CD4-positive, alpha-beta T cell treated with Interleukin-10 for 1 hour (primary cell): ENCODE data around the gene NECAB2.
A peak's percentile ranks its signal among the peaks of the same experiment; 100 is the strongest.

Experiments
- DNase-seq: peaks from one replicate; pipeline ENCODE4 v3.0.0-alpha.2; 2020

NECAB2 gene

DNA sequence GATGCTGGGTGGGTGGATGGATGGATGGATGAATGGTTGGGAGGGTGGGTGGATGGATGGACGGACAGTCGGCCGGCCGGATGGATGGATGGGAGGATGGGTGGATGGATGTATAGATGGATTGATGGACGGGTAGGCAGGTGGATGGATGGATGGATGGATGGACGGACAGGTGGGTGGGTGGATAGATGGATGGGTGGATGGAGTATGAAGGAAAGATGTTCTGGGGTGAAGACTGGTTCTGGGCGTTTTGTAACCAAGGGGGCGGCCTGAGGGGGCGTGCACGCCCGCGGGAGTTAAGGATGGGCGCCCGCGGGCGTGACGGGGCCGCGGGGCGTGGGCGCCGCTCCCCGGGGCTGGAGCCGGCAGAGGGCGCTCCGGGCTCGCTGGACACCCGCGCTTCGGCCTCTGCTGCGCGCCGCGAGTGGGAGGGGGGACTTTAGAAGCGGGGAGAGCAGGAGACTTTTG is at the start of gene NECAB2:
TSS of gene NECAB2 (plus strand) at position 407 of the 468 bp plus-strand sequence. CDS start 405 bp downstream, outside the sequence.
- DNase-seq, result no peak

GRCh38 chr16:83920894-83921491 is 47.1 kb upstream of the NECAB2 start:
- no peak for DNase-seq

GRCh38 chr16:83923581-83924365 is 44.3 kb upstream of the NECAB2 start:
- DNase-seq, result no peak

DNA sequence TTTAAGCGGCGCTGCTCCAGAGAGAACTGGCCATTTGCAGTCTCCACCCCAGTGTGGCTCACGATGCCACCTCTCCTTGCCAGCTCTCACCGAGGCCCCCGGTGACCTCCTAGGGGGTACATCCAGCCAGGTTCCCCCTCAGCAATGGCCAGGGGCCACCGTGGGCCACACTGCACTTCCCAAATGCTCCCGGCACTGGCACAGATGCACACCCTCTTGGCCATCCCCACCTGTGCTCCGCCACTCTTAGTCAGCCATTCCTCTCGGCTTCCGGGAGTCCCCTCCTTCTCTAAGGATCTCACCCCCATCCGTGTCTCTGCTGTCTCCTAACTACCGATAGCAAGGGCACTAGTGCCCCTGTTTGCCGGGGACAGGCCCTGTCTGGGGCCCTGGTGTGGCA is 43.4 kb upstream of the NECAB2 start:
- DNase-seq, result no peak

GRCh38 chr16:83925095-83925905 is 42.7 kb upstream of the NECAB2 start:
- DNase-seq, result no peak

GRCh38 chr16:83925957-83926725 is 41.9 kb upstream of the NECAB2 start:
- DNase-seq, result no peak

DNA sequence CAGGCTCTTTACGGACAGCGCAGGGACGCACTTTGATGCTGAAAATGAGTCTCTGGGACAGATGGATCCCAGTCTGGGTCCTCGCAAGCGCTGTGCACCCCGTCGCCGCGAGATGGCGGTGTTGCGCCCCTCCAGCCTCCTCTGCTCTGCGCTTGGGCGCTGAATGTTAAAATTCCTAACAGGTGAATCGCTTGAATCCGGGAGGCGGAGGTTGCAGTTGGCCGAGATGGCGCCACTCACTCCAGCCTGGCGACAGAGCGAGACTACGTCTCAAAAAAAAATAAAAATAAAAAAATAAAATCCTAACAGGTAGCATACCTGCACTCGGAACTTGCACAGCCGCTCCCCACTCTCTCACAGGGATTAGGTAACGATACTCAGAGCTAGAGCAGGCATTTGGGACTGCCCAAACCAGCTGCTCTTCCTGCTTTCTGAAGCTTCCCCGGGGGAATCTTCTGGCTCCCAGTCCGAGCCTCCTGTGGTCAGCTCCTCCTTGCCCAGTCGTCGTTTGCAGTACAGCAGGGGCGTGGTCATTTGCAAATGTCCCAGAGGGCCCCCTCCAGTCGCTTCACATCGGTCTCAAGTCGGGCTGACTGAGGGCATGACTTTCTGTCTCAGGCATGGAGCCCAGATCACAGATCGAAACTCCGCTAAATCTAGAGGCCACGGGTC is 41.2 kb upstream of the NECAB2 start:
- peak; percentile 45 for DNase-seq

- no peak for DNase-seq
Observed at GRCh38 chr16:83928341-83929055, 39.5 kb upstream of the NECAB2 start.

DNA sequence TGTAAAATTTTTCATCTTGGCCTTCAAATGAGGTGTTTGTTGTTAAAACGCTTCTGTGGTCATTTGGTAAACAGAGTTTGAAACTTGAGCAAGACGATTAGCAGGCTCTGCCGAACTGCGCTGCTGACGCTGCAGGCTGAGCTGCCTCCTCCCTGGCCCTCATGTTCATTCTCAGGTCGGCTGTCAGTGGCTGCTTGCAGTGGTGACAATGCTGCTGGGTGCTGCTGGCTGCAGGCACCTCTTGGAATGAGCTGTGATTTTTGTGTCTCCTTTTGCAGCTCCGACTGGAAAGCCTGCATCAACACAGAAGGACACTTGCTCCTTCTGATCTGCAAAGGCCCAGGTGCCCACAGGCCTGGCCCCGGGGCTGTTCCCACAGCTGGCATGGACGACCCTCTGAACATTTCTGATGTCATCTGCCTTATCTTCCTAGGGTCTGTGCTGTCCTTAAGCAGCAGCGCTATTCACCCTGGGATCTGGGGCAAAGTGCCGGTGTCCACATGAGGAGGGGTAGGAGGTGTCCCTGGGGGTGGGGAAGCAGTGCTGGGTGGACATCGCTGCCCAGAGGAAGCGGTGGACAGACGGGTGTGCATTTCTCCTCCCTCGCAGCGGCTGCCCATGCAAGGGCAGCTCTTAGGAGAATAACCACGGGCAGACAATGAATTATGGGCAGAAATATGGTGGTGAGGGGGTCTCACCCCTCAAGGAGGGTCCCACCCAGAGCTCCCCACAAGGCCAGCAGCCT is 38.1 kb upstream of the NECAB2 start:
- no peak for DNase-seq

DNA sequence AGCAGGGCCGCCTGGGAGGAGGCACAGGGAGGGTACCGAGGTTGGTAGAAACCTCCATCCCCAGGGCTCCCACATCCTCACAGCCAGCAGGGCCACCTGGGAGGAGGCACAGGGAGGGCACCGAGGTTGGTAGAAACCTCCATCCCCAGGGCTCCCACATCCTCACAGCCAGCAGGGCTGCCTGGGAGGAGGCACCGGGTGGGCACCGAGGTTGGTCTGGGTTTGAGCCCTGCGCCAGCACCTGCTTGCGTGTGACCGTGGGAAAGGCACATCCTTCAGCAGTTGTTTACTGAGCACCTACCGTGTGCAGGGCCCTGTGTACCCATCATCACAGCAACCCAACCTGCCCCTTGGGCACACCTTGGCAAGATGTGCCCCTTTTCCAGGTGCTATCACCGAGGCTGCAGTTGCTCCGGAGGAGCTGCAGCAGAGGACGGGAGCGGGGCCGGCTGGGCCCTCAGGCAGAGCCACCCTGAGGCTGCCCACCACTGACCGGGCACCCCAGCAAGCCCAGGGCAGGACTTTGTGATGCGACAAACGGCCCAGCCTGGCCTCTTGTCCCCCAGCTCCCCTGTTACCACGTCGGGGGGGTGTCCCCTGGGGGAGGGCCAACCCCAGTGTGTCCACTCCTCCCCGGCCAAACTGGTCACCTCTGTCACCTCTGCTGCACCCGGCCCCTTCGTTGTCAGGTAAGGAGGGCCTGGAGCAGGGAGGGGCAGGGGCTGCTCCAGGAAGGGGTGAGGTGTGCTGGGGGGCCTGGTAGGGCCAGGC is 37.1 kb upstream of the NECAB2 start:
- no peak for DNase-seq

DNA sequence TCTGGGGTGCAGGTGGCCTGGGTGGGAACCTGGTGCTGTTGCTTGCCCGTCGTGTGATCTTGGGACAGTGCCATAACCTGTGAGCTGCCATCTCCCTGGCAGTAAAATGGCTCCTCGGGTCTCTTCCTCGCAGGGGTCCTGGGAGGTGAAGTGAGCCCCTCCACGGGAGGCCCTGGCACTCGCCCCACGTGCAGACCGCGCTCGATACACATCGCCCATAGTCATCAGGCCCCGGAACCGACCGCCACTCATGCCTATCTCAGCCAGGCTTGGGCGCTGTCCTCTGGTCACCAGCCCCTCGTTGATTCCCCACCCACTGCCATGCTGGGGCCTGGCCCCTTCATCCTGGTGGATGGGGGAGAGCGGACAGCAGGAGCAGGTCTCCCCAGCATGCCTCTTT is 36.5 kb upstream of the NECAB2 start:
- no peak for DNase-seq

GRCh38 chr16:83932304-83932703 is 35.7 kb upstream of the NECAB2 start:
- DNase-seq, result no peak

GRCh38 chr16:83932955-83933673 is 34.9 kb upstream of the NECAB2 start:
- DNase-seq, result no peak

- DNase-seq, result no peak
Observed at GRCh38 chr16:83933885-83934683, 34.0 kb upstream of the NECAB2 start.

DNA sequence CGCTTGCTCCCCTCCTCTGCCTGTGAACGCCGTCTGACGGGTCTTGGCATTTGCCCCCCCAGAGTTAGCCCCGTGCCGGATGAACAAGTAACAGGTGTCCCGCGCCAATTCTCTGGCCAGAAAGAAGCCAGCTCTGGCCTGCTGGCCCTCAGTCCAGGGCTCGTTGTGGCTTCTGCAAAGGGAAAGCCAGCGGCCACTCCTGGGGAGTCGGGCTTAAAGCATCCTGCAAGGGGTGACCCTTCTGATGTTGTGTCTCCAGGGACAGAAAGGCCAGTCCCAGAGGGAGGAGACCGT is 33.4 kb upstream of the NECAB2 start:
- DNase-seq, result no peak

DNA sequence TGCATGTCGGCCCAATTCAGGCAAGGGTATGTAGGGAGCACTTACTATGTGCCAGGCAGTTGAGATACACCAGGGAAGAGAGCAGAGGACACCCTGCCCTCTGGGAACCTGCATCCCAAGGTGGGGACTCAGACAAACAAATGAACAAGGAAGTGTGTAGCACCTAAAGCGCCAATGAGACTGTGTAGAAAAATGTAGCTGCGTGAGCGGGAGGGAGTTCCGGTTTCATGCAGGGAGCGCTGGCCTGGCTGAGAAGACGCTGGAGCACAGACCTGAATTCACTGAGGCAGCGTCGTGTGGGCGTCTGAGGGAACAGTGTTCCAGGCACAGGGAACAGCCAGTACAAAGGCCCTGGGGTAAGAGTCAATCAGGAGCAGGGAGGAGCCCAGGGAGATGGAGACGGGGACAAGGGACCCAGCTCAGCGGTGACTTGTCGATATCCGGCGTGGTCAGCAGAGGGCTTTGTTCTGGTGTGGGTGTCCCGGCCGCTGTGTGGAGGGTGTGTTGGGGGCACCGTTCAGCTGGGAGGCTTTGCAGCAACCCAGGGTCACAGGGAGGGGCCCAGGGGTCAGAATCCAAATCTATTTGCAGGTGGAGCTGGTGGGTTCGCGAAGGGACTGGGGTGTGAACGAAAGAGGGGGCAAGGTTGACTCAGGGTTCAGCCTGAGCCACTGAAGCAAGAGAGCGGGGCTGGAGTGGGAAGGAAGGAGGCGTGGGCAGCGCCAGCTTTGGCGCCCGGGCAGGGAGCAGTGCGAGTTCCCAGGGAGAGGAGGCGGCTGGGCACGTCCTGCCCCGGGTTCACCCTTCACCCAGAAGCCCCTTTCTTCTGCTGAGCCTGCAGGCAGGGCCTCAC is 32.8 kb upstream of the NECAB2 start:
- DNase-seq, result no peak

- DNase-seq, result no peak
Observed at GRCh38 chr16:83935858-83936255, 32.2 kb upstream of the NECAB2 start.
